Measurements from ENCODE around the gene GLT8D1. TPM values are rescaled to one million over a fixed set of nuclear protein-coding genes. Genes with fewer than 3 reads are reported as not detected.

The GLT8D1 gene
- 108 and 133 TPM in 2 replicates for total RNA-seq

GRCh38 chr3:52705688-52706686 is at the start of gene GLT8D1, which contains the start of gene SPCS1:
Gene GLT8D1 (minus strand): TSS chr3:52705791. CDS start chr3:52700460, 5,331 bp downstream.
Gene SPCS1 (plus strand): TSS chr3:52706106. CDS start chr3:52706247, 141 bp downstream.

GRCh38 chr3:52685709-52686691 is 19.6 kb downstream of the GLT8D1 start, which contains the start of the genes GNL3 and PBRM1:
Gene GNL3 (plus strand): TSS chr3:52686032. CDS start chr3:52686093, 61 bp downstream.
Gene PBRM1 (minus strand): TSS chr3:52685913.

Other genes starting within 250 kb of the GLT8D1 start
- gene STAB1, start 210.5 kb downstream of the GLT8D1 start, total RNA-seq, result under 0.01 and 0.32 TPM in 2 replicates
- 46.5 and 47.4 TPM in 2 replicates for gene NT5DC2, start 171.9 kb downstream of the GLT8D1 start, total RNA-seq
- gene UQCC5, start 169.2 kb downstream of the GLT8D1 start, total RNA-seq, result 8.9 and 13.4 TPM in 2 replicates
- gene PBRM1, start 19.9 kb downstream of the GLT8D1 start, total RNA-seq, result 45.9 and 46.1 TPM in 2 replicates
- 51.2 and 58.6 TPM in 2 replicates for gene GNL3, start 19.8 kb downstream of the GLT8D1 start, total RNA-seq
- gene SPCS1, start 315 bp upstream of the GLT8D1 start, total RNA-seq, result 24.3 and 33.9 TPM in 2 replicates
- 11.7 and 23.4 TPM in 2 replicates for gene NEK4, start 65.1 kb upstream of the GLT8D1 start, total RNA-seq
- not detected in 2 replicates for gene ITIH1, start 71.8 kb upstream of the GLT8D1 start, total RNA-seq
- not detected in 2 replicates for gene ITIH3, start 89.0 kb upstream of the GLT8D1 start, total RNA-seq
- gene ITIH4, start 124.9 kb upstream of the GLT8D1 start, total RNA-seq, result 1.7 and 3.0 TPM in 2 replicates
- gene MUSTN1, start 129.2 kb upstream of the GLT8D1 start, total RNA-seq, result not detected in 2 replicates
- gene STIMATE, start 191.8 kb upstream of the GLT8D1 start, total RNA-seq, result 8.0 and 10.3 TPM in 2 replicates